Measurements from ENCODE around the gene ANTKMT.
A peak's percentile ranks its signal among the peaks of the same experiment; 100 is the strongest.
"Not testable (repeated sequence)": the region's sequence is repeated elsewhere in the genome, so short reads cannot be mapped to it uniquely, and the experiment has no call there.

Gene ANTKMT

DNA sequence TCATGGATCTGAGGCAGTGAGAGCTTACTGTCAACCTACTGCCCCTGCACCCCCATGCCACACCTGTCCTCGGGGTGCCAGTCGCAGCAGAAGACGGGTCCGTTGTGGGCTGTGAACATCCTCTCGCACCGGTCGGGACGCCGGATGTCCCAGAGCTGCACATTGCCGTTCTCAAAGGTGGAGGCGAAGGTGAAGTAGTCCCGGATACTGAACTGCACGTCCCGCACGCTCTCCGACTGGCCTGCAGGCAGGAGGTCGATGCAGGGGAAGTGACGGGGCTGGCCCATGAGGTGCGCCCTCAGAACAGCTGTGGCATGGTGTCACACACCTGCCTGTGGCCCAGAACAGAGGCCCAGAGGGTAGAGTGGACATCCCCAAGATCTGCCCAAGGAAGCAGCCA lies 33.4 kb upstream of the ANTKMT start:
- Mint-ChIP-seq H3K4me3 (no peak overlapping the region), H3K9me3 (no peaks in the 10 kb centered on the region), H3K27ac (no peak overlapping the region), H3K36me3 (ENCODE audit: low read depth) (peaks cover 57% of the 10 kb centered on the region), H3K27me3 (no peaks in the 10 kb centered on the region), H3K4me1 (ENCODE audit: low read depth) (peaks cover 50% of the 10 kb centered on the region)
- no peak for DNase-seq

DNA sequence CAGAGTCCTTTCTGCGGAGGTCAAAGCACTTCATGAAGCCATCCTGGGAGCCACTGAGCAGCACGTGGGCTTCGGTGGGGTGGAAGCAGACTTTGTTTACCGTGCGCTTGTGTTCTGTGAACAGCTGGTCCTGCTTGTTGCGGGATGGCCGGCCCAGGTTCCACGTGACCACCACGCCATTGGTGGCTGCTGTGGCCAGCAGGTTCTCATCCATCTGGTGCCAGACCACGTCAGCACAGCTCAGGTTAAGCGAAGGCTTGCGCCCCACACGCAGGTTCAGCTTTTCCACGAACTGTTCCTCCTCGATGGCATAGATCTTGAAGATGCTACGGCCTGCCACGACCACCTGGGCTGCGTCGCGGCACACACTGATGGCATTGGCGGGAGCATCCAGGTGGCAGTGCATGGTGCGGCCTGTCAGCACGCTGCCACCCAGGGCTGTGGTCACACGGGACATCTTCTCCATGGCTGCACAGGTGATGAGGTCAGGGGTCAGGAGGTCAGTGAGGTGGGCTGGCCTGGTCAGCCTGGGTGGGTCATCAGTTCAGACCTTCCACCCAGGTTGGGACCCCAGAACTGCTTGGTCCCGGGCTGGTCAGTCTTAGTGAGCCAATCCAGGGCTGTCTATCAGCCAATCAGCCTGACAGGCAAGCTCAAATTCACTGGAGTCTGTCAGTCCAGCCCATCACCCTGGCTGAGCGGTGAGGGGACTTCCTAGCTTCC lies 31.6 kb upstream of the ANTKMT start:
- H3K4me3 Mint-ChIP-seq = peak overlapping the region; percentile 92
- peaks cover 40% of the 10 kb centered on the region for H3K4me1 Mint-ChIP-seq (ENCODE audit: low read depth)
- peaks cover 45% of the 10 kb centered on the region for H3K36me3 Mint-ChIP-seq (ENCODE audit: low read depth)
- H3K27me3 Mint-ChIP-seq = no peaks in the 10 kb centered on the region
- peak overlapping the region; percentile 90 for H3K27ac Mint-ChIP-seq
- H3K9me3 Mint-ChIP-seq = no peaks in the 10 kb centered on the region
- DNase-seq = no peak

DNA sequence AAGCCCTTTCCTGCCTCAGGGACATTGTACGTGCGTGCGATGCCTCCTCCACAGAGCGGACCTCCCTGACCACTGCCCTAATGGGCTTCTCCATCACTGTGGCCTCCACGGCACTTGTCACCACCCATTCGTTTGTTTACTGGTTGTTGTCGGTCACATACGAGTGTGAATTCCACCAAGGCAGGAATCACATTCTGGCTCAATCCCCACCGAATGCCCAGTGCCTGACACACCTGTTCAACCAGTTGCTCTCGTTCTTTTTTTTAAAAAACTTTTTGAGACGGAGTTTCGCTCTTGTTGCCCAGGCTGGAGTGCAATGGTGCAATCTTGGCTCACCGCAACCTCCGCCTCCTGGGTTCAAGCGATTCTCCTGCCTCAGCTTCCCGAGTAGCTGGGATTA lies 29.7 kb upstream of the ANTKMT start:
- not testable (repeated sequence) for H3K4me3 Mint-ChIP-seq, H3K9me3 Mint-ChIP-seq, H3K27me3 Mint-ChIP-seq, DNase-seq
- H3K27ac Mint-ChIP-seq = peak overlapping the region; percentile 22
- peaks cover 34% of the 10 kb centered on the region for H3K4me1 Mint-ChIP-seq (ENCODE audit: low read depth)
- peaks cover 29% of the 10 kb centered on the region for H3K36me3 Mint-ChIP-seq (ENCODE audit: low read depth)

GRCh38 chr16:692356-693108 lies 28.4 kb upstream of the ANTKMT start:
- Mint-ChIP-seq H3K4me3 (no peak overlapping the region), H3K27ac (no peak overlapping the region), H3K4me1 (ENCODE audit: low read depth) (peaks cover 37% of the 10 kb centered on the region), H3K9me3 (no peaks in the 10 kb centered on the region), H3K36me3 (ENCODE audit: low read depth) (peaks cover 18% of the 10 kb centered on the region), H3K27me3 (no peaks in the 10 kb centered on the region)
- DNase-seq = no peak

DNA sequence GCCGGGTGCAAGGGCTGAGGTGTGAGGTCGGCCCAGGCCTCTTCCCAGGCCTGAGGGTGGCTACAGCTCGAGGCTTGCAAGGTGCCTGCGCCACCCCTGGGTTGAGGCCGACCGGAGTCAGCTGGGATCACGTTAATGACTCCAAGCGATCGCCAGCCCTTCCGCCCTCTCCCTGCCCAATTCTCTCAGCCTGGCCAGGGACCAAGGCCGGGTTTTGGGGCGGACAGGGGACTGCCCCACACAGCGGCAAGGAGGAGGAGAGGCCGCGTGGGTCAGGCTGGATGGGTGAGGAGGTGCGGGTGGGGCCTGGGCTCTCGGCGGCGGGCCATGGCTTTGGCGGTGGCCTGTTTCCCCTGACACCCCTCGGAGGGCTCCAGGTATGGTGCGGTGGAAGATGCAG lies 27.6 kb upstream of the ANTKMT start:
- H3K27ac Mint-ChIP-seq = no peak overlapping the region
- peaks cover 34% of the 10 kb centered on the region for H3K4me1 Mint-ChIP-seq (ENCODE audit: low read depth)
- no peaks in the 10 kb centered on the region for H3K9me3 Mint-ChIP-seq
- peaks cover 15% of the 10 kb centered on the region for H3K36me3 Mint-ChIP-seq (ENCODE audit: low read depth)
- H3K27me3 Mint-ChIP-seq = no peaks in the 10 kb centered on the region
- DNase-seq = no peak
- H3K4me3 Mint-ChIP-seq = peak overlapping the region; percentile 31

- Mint-ChIP-seq H3K27me3 (no peaks in the 10 kb centered on the region), H3K9me3 (no peaks in the 10 kb centered on the region), H3K27ac (no peak overlapping the region), H3K36me3 (ENCODE audit: low read depth) (peaks cover 11% of the 10 kb centered on the region), H3K4me1 (ENCODE audit: low read depth) (peaks cover 30% of the 10 kb centered on the region), H3K4me3 (peak overlapping the region; percentile 31)
- peak; percentile 60 for DNase-seq
Measured at GRCh38 chr16:693766-694165, 27.2 kb upstream of the ANTKMT start.

DNA sequence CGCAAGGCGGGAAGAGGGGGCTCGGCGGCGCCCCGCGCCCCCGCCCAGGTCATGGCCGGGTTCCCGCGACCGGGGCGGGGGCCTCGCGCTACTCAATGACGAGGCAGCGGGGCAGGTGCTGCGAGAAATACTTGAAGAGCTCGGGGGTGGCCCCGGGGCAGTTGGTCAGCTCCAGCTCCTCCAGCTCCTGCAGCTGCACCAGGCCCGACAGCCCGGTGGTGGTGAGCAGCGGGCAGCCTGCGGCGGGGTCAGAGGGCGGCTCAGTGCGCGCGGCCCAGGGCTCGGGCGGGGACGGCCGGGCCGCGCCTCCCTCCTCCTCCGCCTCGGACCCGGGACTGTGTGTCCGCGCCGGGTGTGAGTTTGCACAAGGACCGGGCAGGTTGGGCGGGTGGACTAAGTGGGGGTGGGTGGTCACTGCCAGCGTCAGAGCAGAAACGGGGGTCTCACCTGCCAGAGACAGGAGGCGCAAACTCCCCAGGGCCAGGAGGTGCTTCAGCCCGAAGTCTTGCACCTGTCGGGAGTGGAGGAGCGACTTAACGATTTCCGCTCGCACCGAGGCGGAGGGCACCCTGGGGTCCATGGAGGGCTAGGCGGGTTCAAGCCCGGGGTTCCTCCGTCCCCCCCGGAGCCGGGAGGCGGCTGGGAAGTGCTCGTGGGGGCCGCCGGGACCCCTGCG lies 26.6 kb upstream of the ANTKMT start:
- H3K27ac Mint-ChIP-seq = no peak overlapping the region
- DNase-seq = no peak
- peak overlapping the region; percentile 67 for H3K4me3 Mint-ChIP-seq
- no peaks in the 10 kb centered on the region for H3K9me3 Mint-ChIP-seq
- H3K4me1 Mint-ChIP-seq (ENCODE audit: low read depth) = peaks cover 29% of the 10 kb centered on the region
- no peaks in the 10 kb centered on the region for H3K27me3 Mint-ChIP-seq
- H3K36me3 Mint-ChIP-seq (ENCODE audit: low read depth) = peaks cover 9% of the 10 kb centered on the region

DNA sequence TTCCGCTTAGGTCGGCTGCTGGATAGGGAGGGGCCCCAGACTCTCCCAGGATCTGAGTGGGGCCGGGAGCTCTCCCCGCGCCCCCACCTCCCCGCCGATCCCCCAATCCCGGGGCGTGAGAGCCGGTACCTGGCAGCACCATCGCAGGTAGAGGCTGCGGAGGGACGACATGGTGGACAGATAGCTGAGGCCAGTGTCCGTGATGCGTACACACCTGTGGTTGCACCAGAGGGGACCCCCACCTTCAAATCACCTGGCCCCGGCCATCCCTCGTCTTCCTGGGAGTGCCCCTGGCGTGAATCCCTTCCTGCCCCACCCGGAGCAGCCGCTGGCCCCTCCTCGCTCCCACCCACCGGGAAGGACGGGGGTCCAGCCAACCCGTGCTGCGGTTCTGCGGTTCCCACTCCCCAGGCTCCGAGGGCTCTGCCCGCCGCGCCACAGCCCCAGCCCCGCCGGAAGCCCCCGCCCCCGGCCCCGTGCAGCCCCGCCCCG lies 26.0 kb upstream of the ANTKMT start:
- H3K27ac Mint-ChIP-seq = no peak overlapping the region
- DNase-seq = no peak
- H3K36me3 Mint-ChIP-seq (ENCODE audit: low read depth) = peaks cover 3% of the 10 kb centered on the region
- no peaks in the 10 kb centered on the region for H3K9me3 Mint-ChIP-seq
- H3K4me3 Mint-ChIP-seq = peak overlapping the region; percentile 46
- H3K4me1 Mint-ChIP-seq (ENCODE audit: low read depth) = peaks cover 29% of the 10 kb centered on the region
- no peaks in the 10 kb centered on the region for H3K27me3 Mint-ChIP-seq

- H3K36me3 Mint-ChIP-seq (ENCODE audit: low read depth) = no peaks in the 10 kb centered on the region
- DNase-seq = peak; percentile 84
- peaks cover 31% of the 10 kb centered on the region for H3K4me1 Mint-ChIP-seq (ENCODE audit: low read depth)
- no peaks in the 10 kb centered on the region for H3K9me3 Mint-ChIP-seq
- H3K4me3 Mint-ChIP-seq = peak overlapping the region; percentile 69
- H3K27me3 Mint-ChIP-seq = peaks cover 3% of the 10 kb centered on the region
- H3K27ac Mint-ChIP-seq = peak overlapping the region; percentile 57
Measured at GRCh38 chr16:695355-696089, 25.4 kb upstream of the ANTKMT start.

DNA sequence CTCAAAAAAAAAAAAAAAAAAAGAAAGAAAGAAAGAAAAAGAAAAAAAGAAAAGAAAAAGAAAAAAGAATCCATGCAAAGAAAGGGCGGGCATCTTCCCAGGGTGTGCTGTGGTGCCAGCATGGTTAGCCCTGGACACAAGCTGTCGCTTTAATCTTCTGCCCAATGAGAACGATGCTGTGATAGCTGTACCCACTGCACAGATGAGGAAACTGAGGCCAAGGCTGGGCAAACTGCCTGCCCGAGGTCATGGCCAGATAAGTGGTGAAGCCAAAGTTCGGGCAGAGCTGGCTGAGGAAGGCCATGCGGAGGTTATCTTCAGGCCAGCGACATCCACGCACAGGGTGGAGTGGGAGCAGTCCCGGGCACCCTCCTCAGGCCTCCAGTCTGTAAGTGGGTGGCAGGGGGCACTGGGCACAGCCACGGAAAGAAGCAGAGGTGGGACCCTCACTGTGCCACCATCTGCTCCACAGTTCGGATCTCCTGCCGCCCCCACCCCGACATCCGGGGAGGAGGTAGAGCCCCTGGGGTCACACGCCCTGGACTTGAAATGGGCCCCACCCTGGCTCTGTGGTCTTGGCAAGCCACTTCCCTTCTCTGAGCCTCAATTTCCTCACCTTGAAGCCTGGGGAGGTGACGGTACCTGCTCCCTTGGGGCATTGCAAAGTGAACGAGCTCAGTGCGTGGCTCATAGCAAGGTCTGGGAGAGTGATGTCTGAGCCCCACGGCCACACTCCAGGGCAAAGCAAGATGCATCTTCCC lies 21.9 kb upstream of the ANTKMT start:
- Mint-ChIP-seq H3K36me3 (ENCODE audit: low read depth) (no peaks in the 10 kb centered on the region), H3K9me3 (no peaks in the 10 kb centered on the region), H3K27me3 (peaks cover 34% of the 10 kb centered on the region), H3K4me3 (no peak overlapping the region), H3K27ac (no peak overlapping the region), H3K4me1 (ENCODE audit: low read depth) (peaks cover 27% of the 10 kb centered on the region)
- DNase-seq = no peak

DNA sequence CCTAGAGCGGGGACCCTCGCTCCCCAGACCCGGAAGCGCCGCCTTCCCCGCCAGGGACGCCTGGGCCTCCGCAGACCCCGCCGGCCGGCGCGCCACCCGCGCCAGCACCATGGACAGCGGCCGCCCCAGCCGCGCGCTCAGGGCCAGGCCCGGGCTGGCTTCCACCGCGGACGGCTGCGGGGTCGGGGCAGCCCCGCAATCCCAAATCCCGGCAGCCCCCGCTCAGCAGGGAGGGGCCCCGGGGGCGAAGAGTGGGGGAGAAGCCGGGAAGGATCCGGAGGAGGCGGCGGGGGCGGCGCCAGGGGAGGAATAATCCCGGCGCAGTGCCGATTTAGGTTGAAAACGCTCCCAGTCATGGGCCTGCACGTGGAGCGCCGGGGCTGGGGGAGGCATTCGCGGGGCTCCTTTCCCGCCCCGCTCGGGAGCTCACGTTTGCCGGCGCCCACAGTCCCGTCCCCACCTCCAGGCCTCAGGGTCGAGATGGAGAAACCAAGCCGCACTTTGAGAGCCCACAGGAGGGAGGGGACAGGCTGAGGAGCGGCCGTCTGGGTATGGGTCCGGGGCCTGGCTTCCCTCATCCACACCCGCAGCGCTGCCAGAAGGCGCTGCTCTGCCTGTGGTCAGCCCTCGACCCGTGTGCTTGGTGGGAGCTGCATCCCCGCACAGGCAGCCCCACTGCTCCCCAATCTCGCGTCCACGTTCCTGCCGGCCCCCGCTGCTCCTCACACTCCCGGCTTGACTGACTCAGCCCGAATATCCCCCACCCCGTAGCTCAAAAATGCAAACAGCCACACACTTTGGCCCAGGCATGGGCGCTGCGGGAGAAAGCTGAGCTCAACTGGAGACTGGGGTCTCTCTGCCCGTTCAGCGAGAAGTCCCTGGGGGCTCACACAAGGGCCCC lies 20.0 kb upstream of the ANTKMT start:
- Mint-ChIP-seq H3K27me3 (peaks cover 42% of the 10 kb centered on the region), H3K4me1 (ENCODE audit: low read depth) (peaks cover 18% of the 10 kb centered on the region), H3K4me3 (no peak overlapping the region), H3K27ac (no peak overlapping the region), H3K36me3 (ENCODE audit: low read depth) (no peaks in the 10 kb centered on the region), H3K9me3 (no peaks in the 10 kb centered on the region)
- peak; percentile 75 for DNase-seq

DNA sequence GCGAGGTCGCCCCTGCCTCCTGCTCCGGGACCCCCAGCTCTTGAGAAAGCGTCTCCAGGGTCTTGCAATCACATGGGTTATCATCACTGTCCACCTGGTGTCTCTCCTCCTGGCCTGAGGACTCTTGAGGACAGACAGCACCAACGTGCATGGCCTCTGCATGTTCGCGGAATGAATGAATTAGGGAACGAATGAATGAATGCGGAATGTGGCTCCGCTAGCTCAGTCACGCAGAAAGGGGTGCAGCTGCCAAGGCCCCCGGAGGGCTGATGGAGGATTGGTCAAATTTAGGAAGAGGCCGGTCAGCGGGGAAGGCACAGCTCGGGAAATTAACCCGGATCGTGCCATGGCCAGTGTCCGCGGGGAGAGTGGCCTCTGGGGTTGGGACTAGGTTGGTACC lies 18.6 kb upstream of the ANTKMT start:
- Mint-ChIP-seq H3K27ac (no peak overlapping the region), H3K27me3 (peaks cover 54% of the 10 kb centered on the region), H3K9me3 (no peaks in the 10 kb centered on the region), H3K36me3 (ENCODE audit: low read depth) (no peaks in the 10 kb centered on the region), H3K4me1 (ENCODE audit: low read depth) (peaks cover 15% of the 10 kb centered on the region), H3K4me3 (no peak overlapping the region)
- no peak for DNase-seq

DNA sequence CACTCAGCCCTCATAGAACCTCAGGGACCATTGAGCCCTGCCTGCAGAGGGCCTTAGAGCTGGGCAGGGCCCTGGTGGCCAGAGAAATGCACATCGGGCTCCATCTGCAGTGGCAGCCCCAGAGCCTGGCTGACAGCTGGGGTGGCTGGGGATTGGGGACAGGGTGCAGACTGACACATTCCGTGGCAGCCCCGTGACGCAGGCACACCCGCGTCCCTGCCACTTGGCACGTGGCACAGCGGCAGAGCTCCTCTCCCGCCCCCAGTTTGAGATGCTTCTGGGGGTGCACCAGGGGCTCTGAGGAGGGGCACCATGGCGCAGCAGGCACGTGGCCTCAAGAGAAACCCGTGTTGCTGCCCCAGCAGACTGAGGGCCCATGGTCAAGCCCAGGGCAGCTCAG lies 17.5 kb upstream of the ANTKMT start:
- no peaks in the 10 kb centered on the region for H3K9me3 Mint-ChIP-seq
- no peak overlapping the region for H3K4me3 Mint-ChIP-seq
- peaks cover 15% of the 10 kb centered on the region for H3K4me1 Mint-ChIP-seq (ENCODE audit: low read depth)
- no peak overlapping the region for H3K27ac Mint-ChIP-seq
- DNase-seq = no peak
- H3K36me3 Mint-ChIP-seq (ENCODE audit: low read depth) = no peaks in the 10 kb centered on the region
- peaks cover 63% of the 10 kb centered on the region for H3K27me3 Mint-ChIP-seq
